Prostate gland (tissue), 2 donors: Measurements from ENCODE around the gene KCNK2.

Experiments used
- POLR2A ChIP-seq: fragments of 450-650 bp; IDR thresholded peaks from one replicate; pipeline ENCODE4 v1.6.1; 2016; ENCODE audit warnings: antibody characterized with exemption, mild to moderate bottlenecking
- POLR2AphosphoS5 ChIP-seq: sonication (generic); formaldehyde crosslinking; IDR thresholded peaks from one replicate; pipeline ENCODE4 v1.6.1; 2017; ENCODE audit warnings: antibody characterized with exemption
- TF ChIP-seq, protein P1 (sequence below), 4 experiments: fragments of 200-600 bp in 2 of 4; fragments of 450-650 bp in 2 of 4; sonication (generic) in 2 of 4; IDR thresholded peaks; 1 replicate in 3 of 4; 2 replicates in 1 of 4; pipeline ENCODE4 v1.5.1; 2016 to 2019; ENCODE audit warnings: antibody characterized with exemption in 4 of 4, mild to moderate bottlenecking in 2 of 4, moderate library complexity in 2 of 4

DNA sequence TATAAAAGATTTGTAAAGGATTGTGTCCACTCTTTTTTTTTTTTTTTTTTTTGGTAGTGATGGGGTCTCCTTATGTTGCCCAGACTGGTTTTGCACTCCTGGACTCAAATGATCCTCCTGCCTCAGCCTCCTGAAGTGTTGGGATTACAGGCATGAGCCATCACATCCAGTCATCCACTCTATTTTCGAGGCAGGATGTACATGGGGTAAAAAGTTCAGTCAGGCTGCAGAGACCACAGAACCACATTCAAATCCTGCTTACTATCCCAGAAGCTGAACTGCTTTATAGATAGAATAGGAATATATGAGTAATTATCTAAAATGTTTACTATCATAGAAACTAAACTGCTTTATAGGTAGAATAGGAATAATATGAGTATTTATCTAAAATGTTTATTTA is 26.0 kb upstream of the KCNK2 start:
- TF ChIP-seq, protein P1, sequence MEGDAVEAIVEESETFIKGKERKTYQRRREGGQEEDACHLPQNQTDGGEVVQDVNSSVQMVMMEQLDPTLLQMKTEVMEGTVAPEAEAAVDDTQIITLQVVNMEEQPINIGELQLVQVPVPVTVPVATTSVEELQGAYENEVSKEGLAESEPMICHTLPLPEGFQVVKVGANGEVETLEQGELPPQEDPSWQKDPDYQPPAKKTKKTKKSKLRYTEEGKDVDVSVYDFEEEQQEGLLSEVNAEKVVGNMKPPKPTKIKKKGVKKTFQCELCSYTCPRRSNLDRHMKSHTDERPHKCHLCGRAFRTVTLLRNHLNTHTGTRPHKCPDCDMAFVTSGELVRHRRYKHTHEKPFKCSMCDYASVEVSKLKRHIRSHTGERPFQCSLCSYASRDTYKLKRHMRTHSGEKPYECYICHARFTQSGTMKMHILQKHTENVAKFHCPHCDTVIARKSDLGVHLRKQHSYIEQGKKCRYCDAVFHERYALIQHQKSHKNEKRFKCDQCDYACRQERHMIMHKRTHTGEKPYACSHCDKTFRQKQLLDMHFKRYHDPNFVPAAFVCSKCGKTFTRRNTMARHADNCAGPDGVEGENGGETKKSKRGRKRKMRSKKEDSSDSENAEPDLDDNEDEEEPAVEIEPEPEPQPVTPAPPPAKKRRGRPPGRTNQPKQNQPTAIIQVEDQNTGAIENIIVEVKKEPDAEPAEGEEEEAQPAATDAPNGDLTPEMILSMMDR (IDR thresholded peaks at IDR 0.05), result no peak
- no peak for TF ChIP-seq POLR2A
- TF ChIP-seq POLR2AphosphoS5, result no peak
